Left lung (tissue), 14 donors: ENCODE measurements around the gene AMHR2. TPM values are rescaled to one million over a fixed set of nuclear protein-coding genes. Genes with fewer than 3 reads are reported as not detected.
A peak's percentile ranks its signal among the peaks of the same experiment; 100 is the strongest.
"Not testable (repeated sequence)": the region's sequence is repeated elsewhere in the genome, so short reads cannot be mapped to it uniquely, and the experiment has no call there.

ENCODE experiments used
- ATAC-seq: fragments of 200-7000 bp; cut with Tn5 transposase; one replicate; pipeline ENCODE4 v1.9.1; 2020; ENCODE audit warnings: moderate library complexity
- DNase-seq, 4 donors: peaks; one replicate each; pipeline ENCODE4 v3.0.0-alpha.2; 2013 to 2020
- H3K27ac ChIP-seq, 2 donors: fragments of 200-600 bp; sonication (generic) in 1 of 2; one replicate each; pipeline versions ENCODE4 v1.5.0 to v1.8.0; 2020 to 2021
- H3K27me3 ChIP-seq, 2 donors: fragments of 200-600 bp; sonication (generic) in 1 of 2; one replicate each; pipeline versions ENCODE4 v1.5.0 to v1.8.0; 2020 to 2021
- H3K36me3 ChIP-seq, 2 donors: fragments of 200-600 bp; sonication (generic) in 1 of 2; one replicate each; pipeline versions ENCODE4 v1.5.0 to v1.8.0; 2020 to 2021
- H3K4me1 ChIP-seq, 2 donors: fragments of 200-600 bp; one replicate each; pipeline ENCODE4 v1.8.0; 2021
- H3K4me3 ChIP-seq, 2 donors: fragments of 200-600 bp; sonication (generic) in 1 of 2; one replicate each; pipeline versions ENCODE4 v1.5.0 to v1.8.0; 2020 to 2021; ENCODE audit warnings: mild to moderate bottlenecking in 1 of 2
- H3K9me3 ChIP-seq, 2 donors: fragments of 200-600 bp; sonication (generic) in 1 of 2; one replicate each; pipeline versions ENCODE4 v1.5.0 to v1.8.0; 2020 to 2021
- intact Hi-C, 2 donors: fragments of 100-400 bp; cut with DNase I; formaldehyde crosslinking; loops; one replicate each; pipeline versions ENCODE4 v1.11.2 to v1.14.2; 2022
- long read RNA-seq, 12 donors: library from polyadenylated mRNA in 2 of 12; unstranded in 2 of 12; transcript quantifications; one replicate each; pipeline ENCODE4 v2.0.0 and lab custom pipeline, GENCODE V29; 2019 to 2026
- polyA plus RNA-seq, 6 donors: library from polyadenylated mRNA; unstranded; fragments of 120-200 nt; gene quantifications; one replicate each; pipeline ENCODE4 v1.2.1, GENCODE V29; 2013; ENCODE audit not compliant: insufficient read length in 6 of 6
- total RNA-seq, 2 donors: library from RNA; stranded (reverse); fragmentation: NEBNext Ultra II Directional; extraction: Animal tissue kit (Norgen Biotek cat#: 25700); gene quantifications; one replicate each; pipeline ENCODE4 v1.2.1, GENCODE V29; 2021
- TF ChIP-seq, protein P1 (sequence below), 2 donors: fragments of 200-600 bp; sonication (generic) in 1 of 2; IDR thresholded peaks; one replicate each; pipeline versions ENCODE4 v1.5.0 to v1.8.0; 2021; ENCODE audit warnings: antibody characterized with exemption in 2 of 2
- donor health status: DM: no; HTN: yes; CAD: no.
- donor health status: DM: no; HTN: no; CAD: no.

AMHR2 gene
- total RNA-seq (under 1 TPM in 1 of 2 donors, not detected in 1; 0.18 TPM), polyA plus RNA-seq (1 to 10 TPM; 1.7 to 3.7 (median 3.4) TPM)
- long read RNA-seq, donor 1 = 0 reads
- long read RNA-seq, donor 2 = 0 reads
- long read RNA-seq, donor 3 = 0 reads
- long read RNA-seq, donor 4 = 0 reads
- long read RNA-seq, donor 5 = 0 reads
- long read RNA-seq, donor 6 = 0 reads
- long read RNA-seq, donor 7 = 0 reads
- long read RNA-seq, donor 8 = 0 reads
- long read RNA-seq, donor 9 = 0 reads
- long read RNA-seq, donor 10 = 0 reads
- long read RNA-seq, donor 11 = 0 reads
- long read RNA-seq, donor 12 = 0 reads

DNA sequence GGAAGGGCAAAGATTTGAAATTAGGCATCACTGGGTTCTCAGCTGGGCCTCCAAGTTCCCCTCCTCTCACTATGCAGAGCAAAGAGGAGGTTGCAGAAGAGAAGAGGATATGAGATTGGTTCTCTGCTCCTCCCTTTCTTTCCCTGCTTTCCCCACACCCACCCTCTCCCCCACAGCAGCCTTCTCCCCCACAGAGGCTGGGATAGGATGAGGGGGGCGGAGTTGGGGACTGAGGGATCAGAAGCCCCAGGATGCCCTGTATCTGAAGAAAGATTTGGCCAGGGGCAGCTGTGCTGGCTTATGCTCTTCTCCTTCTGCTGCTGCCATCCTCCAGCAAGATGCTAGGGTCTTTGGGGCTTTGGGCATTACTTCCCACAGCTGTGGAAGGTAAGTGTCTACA, at the start of gene AMHR2:
AMHR2 (plus strand) TSS at position 259 of the 400 bp plus-strand sequence; CDS start at position 339, 80 bp downstream.
- DNase-seq = peak in 1 of 4 donors; percentile 13
- no peaks in the 10 kb centered on the region for H3K36me3 ChIP-seq
- ATAC-seq = no peak
- H3K4me3 ChIP-seq = no peak within 1 kb of the TSS
- H3K27ac ChIP-seq = no peak within 1 kb of the TSS
- H3K4me1 ChIP-seq = peaks cover 0 to 12% of the 10 kb centered on the region in 2 donors
- H3K9me3 ChIP-seq = no peaks in the 10 kb centered on the region
- TF ChIP-seq, protein P1, sequence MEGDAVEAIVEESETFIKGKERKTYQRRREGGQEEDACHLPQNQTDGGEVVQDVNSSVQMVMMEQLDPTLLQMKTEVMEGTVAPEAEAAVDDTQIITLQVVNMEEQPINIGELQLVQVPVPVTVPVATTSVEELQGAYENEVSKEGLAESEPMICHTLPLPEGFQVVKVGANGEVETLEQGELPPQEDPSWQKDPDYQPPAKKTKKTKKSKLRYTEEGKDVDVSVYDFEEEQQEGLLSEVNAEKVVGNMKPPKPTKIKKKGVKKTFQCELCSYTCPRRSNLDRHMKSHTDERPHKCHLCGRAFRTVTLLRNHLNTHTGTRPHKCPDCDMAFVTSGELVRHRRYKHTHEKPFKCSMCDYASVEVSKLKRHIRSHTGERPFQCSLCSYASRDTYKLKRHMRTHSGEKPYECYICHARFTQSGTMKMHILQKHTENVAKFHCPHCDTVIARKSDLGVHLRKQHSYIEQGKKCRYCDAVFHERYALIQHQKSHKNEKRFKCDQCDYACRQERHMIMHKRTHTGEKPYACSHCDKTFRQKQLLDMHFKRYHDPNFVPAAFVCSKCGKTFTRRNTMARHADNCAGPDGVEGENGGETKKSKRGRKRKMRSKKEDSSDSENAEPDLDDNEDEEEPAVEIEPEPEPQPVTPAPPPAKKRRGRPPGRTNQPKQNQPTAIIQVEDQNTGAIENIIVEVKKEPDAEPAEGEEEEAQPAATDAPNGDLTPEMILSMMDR (IDR thresholded peaks at IDR 0.05) = no peak
- intact Hi-C loops = loop anchor here in 1 of 2 donors (5.0 kb wide), 1 partner anchor 71 kb away; no protein-coding TSS in a partner anchor
- no peaks in the 10 kb centered on the region for H3K27me3 ChIP-seq

DNA sequence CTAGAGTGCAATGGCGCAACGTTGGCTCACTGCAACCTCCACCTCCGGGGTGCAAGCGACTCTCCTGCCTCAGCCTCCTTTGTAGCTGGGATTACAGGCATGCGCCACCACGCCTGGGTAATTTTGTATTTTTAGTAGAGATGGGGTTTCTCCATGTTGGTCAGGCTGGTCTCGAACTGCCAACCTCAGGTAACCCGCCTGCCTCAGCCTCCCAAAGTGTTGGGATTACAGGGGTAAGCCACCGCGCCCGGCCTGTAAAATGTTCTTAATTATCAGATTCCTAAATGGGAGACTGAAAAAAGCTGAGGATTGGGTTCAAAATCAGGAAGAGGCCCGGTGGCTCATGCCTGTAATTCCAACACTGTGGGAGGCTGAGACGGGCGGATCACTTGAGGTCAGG, 49.4 kb upstream of the AMHR2 start:
- ATAC-seq, H3K27me3 ChIP-seq, H3K4me3 ChIP-seq, intact Hi-C loops, H3K9me3 ChIP-seq, H3K36me3 ChIP-seq: not testable (repeated sequence)
- Histone ChIP-seq H3K27ac (peak overlapping the region in 1 of 2 donors; percentile 81), H3K4me1 (peaks cover 7 to 54% of the 10 kb centered on the region in 2 donors)
- peak in 1 of 4 donors; percentile 32 for DNase-seq

DNA sequence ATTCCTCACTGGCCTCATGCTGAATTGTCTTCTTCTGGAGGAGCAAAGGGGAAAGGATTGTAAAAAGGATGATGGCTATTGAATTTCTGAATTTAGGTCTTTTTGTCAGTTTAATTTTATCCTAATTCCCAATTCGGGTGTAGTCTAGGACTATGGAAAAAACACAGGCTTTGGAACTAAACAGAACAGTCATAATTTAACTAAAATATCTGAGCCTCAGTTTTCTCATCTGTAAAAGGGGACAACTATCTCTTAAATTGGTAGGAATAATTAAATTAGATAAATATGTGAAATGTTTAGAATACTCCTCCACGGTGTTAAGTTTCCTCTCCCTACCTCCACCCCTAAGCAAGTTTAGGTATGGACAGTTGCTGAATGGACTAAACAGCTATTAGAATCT, 46.9 kb upstream of the AMHR2 start:
- ATAC-seq (no peak), DNase-seq (no peak)
- TF ChIP-seq, protein P1 (IDR thresholded peaks at IDR 0.05) = no peak
- Histone ChIP-seq H3K4me1 (peaks cover 15 to 42% of the 10 kb centered on the region in 2 donors), H3K4me3 (no peak overlapping the region), H3K27ac (no peak overlapping the region), H3K27me3 (no peaks in the 10 kb centered on the region), H3K36me3 (no peaks in the 10 kb centered on the region), H3K9me3 (no peaks in the 10 kb centered on the region)
- intact Hi-C loops = no loop called here

DNA sequence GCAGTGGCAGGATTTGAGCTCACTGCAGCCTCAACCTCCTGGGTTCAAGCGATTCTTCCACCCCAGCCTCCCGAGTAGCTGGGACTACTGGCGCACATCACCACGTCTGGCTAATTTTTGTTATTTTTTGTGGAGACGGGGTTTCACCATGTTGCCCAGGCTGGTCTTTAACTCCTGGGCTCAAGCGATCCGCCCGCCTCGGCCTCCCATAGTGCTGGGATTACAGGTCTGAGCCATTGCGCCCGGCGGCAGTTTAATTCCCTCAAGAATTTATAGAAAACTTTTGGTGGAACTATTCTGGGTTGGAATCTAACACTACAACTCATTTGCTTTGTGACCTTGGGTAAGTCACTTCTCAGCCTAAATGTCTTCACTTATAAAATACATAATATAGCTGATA, 45.4 kb upstream of the AMHR2 start:
- TF ChIP-seq, protein P1 (IDR thresholded peaks at IDR 0.05) = no peak
- intact Hi-C loops = no loop called here

DNA sequence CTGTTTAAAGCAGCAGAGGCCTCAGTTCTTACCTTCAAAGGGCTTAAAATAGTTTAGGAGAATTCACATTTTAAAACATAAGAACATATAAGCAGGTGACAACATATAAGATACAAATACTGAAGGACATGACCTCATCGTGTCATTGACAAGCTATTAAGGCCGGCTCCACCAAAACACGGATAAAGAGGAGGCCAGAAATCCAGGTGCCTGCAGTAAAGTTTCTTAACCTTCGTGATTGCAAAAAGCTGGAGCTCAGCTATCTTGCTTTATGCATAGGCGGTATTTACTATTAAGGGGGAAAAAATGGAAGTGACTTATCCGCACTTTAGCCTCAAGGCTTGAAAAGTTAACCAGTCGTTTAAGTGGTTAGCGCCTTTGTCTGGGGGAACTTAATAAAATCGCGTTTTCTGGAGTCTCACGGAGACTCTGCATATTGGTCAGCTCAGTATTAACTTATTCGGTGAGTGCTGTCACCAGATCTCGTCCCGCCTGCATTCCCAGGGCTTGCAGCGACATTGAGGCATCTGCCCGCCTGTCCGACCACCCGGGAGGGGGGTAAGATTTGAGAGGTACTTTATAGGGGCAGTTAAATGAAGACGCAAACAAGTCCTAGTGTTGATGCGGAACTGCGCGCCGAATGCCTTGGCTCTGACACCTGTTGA, 44.8 kb upstream of the AMHR2 start:
- Histone ChIP-seq H3K4me1 (peaks cover 34 to 44% of the 10 kb centered on the region in 2 donors), H3K27me3 (no peaks in the 10 kb centered on the region), H3K4me3 (peak overlapping the region; percentile 40 to 52), H3K27ac (peak overlapping the region; percentile 97 to 98), H3K9me3 (no peaks in the 10 kb centered on the region), H3K36me3 (peaks cover 0 to 21% of the 10 kb centered on the region in 2 donors)
- TF ChIP-seq, protein P1 (IDR thresholded peaks at IDR 0.05) = no peak
- intact Hi-C loops = no loop called here
- DNase-seq = peak in 1 of 4 donors; percentile 19
- ATAC-seq = no peak

More for the DNA sequence above, 45.4 kb upstream of the AMHR2 start:
- Histone ChIP-seq H3K4me3 (no peak overlapping the region), H3K9me3 (no peaks in the 10 kb centered on the region), H3K27me3 (no peaks in the 10 kb centered on the region), H3K27ac (peak overlapping the region; percentile 97 to 98), H3K4me1 (peaks cover 29 to 44% of the 10 kb centered on the region in 2 donors), H3K36me3 (peaks cover 0 to 14% of the 10 kb centered on the region in 2 donors)
- DNase-seq (peak in 2 of 4 donors; percentile 28 to 73), ATAC-seq (no peak)
